NB4 (cell line): ENCODE results near the gene DFFB.

Experiments
- CTCF ChIP-seq: IDR thresholded peaks from one replicate; pipeline ENCODE4 v1.5.1; 2012; ENCODE audit warnings: low read depth, low read length
- POLR2A ChIP-seq: IDR thresholded peaks from 2 replicates; pipeline ENCODE4 v1.6.1; 2011; ENCODE audit warnings: mild to moderate bottlenecking; ENCODE audit not compliant: insufficient read length; ENCODE audit errors: extremely low read depth

- TF ChIP-seq CTCF (no peak), POLR2A (no peak)
Observed at GRCh38 chr1:3824650-3825049, 32.6 kb upstream of the DFFB start.
